Heart right ventricle (tissue), 16 donors: ENCODE data around the gene RAX. TPM values are rescaled to one million over a fixed set of nuclear protein-coding genes. Genes with fewer than 3 reads are reported as not detected.
A peak's percentile ranks its signal among the peaks of the same experiment; 100 is the strongest.

Source experiments
- ATAC-seq, 8 donors: fragments of 200-7000 bp; cut with Tn5 transposase; one replicate each; pipeline ENCODE4 v1.9.1; 2020; ENCODE audit warnings: mild to moderate bottlenecking in 8 of 8, moderate library complexity in 8 of 8, moderate number of reproducible peaks in 1 of 8
- DNase-seq, 2 donors: peaks; one replicate each; pipeline ENCODE4 v3.0.0-alpha.2; 2020
- H3K27ac ChIP-seq, 10 donors: fragments of 200-600 bp; sonication (generic) in 2 of 10; one replicate each; pipeline versions ENCODE4 v1.5.0 to v1.8.0; 2020 to 2022; ENCODE audit warnings: mild to moderate bottlenecking in 3 of 10
- H3K27me3 ChIP-seq, 7 donors: fragments of 200-600 bp; one replicate each; pipeline ENCODE4 v1.8.0; 2021 to 2022; ENCODE audit warnings: mild to moderate bottlenecking in 2 of 7
- H3K36me3 ChIP-seq, 9 donors: fragments of 200-600 bp; sonication (generic) in 1 of 9; one replicate each; pipeline versions ENCODE4 v1.5.0 to v1.8.0; 2020 to 2022; ENCODE audit warnings: mild to moderate bottlenecking in 2 of 9
- H3K4me1 ChIP-seq, 9 donors: fragments of 200-600 bp; sonication (generic) in 1 of 9; one replicate each; pipeline versions ENCODE4 v1.5.0 to v1.8.0; 2020 to 2022; ENCODE audit warnings: mild to moderate bottlenecking in 4 of 9
- H3K4me3 ChIP-seq, 10 donors: fragments of 200-600 bp; sonication (generic) in 2 of 10; one replicate each; pipeline versions ENCODE4 v1.5.0 to v1.8.0; 2020 to 2022; ENCODE audit warnings: mild to moderate bottlenecking in 7 of 10, moderate library complexity in 2 of 10
- H3K9me3 ChIP-seq, 11 donors: fragments of 200-600 bp in 10 of 11; sonication (generic) in 2 of 11; one replicate each; pipeline versions ENCODE4 v1.5.0 to v1.8.0; 2013 to 2022; ENCODE audit warnings: mild to moderate bottlenecking in 2 of 11, control low read depth in 1 of 11, moderate library complexity in 1 of 11
- CTCF ChIP-seq, 9 donors: fragments of 200-600 bp; sonication (generic) in 2 of 9; IDR thresholded peaks; one replicate each; pipeline versions ENCODE4 v1.5.0 to v1.8.0; 2021 to 2022; ENCODE audit warnings: antibody characterized with exemption in 9 of 9, mild to moderate bottlenecking in 5 of 9, moderate library complexity in 1 of 9
- WGBS, 2 donors: extraction: QIAGEN DNeasy Blood & Tissue Kit; methylation state at CpG; one replicate each; pipeline ENCODE4 v1.1.7; 2013; ENCODE audit warnings: inconsistent platforms in 1 of 2; 5-methylcytosine and 5-hydroxymethylcytosine counted together
- intact Hi-C, 10 donors: fragments of 100-400 bp; cut with DNase I; formaldehyde crosslinking; loops; one replicate each; pipeline versions ENCODE4 v1.11.1 to v1.14.2; 2022
- polyA plus RNA-seq, 2 donors: library from polyadenylated mRNA; stranded (reverse); fragments of 200-250 nt; gene quantifications; one replicate each; pipeline ENCODE4 v1.2.3, GENCODE V29; 2013
- total RNA-seq, 10 donors: library from RNA; stranded (reverse); fragmentation: NEBNext Ultra II Directional in 3 of 10; extraction: Animal tissue kit (Norgen Biotek cat#: 25700) in 3 of 10; gene quantifications; one replicate each; pipeline versions ENCODE4 v1.2.1 to v1.2.4, GENCODE V29; 2021 to 2023
- donor health status: Arrhythmogenic right ventricular cardiomyopathy.
- donor health status: ischemic (EF 13 %, LVEDD 7.1; RV severe dilation, severe dysfunction).
- donor health status: healthy with polysubstance abuse.
- donor health status: DM: no; HTN: yes; CAD: no.
- donor health status: DM: no; HTN: no; CAD: no.
- donor health status: ischemic (EF 25% LVEDD 6.9; RV normal size, moderate dysfunction).
- donor health status: ischemic (EF 25% LVEDD 5.7; RV mildly dilated, moderate dysfunction).
- donor health status: healthy.
- donor health status: DM: yes; HTN: yes; CAD: no.
- donor health status: Ischemic cardiomyopathy.
- donor health status: ischemic (EF 35%, LVEDD 5.7; RV mildly dilated, moderate dysfunction).
- donor health status: nonischemic (EF 11% LVEDD 7.7; RV severe dilation, severe dysfunction).
- donor health status: DM: yes; HTN: yes; CAD: no.
- donor health status: PGD.
- donor health status: ischemic (EF 29% LVEDD 5.4; RV normal size, mild dysfunction).
- donor health status: nonischemic (EF 23%, LVEDD 6.1; RV moderate dilation, normal function).

RAX gene
- total and polyA plus RNA-seq, 12 donors: not detected

GRCh38 chr18:59274533-59274928 is 1.3 kb upstream of the RAX start:
- no peak overlapping the region for H3K4me3 ChIP-seq

GRCh38 chr18:59273759-59274532 is 692 bp upstream of the RAX start:
- no peak for DNase-seq
- Histone ChIP-seq H3K36me3 (no peaks in the 10 kb centered on the region), H3K27ac (no peak overlapping the region), H3K4me3 (peak overlapping the region in 1 of 10 donors; percentile 28), H3K4me1 (peaks cover 3 to 29% (median 22%) of the 10 kb centered on the region in 9 donors), H3K27me3 (peaks cover under 1 to 100% (median 94%) of the 10 kb centered on the region in 7 donors), H3K9me3 (no peaks in the 10 kb centered on the region)
- no peak for TF ChIP-seq CTCF (IDR thresholded peaks at IDR 0.05)
- ATAC-seq: peak in 2 of 8 donors; percentile 27 to 46
- WGBS, 2 donors: 2% methylated on average over 47 to 48 of the region's 48 CpGs
- intact Hi-C loops: no loop called here

More at GRCh38 chr18:59274533-59274928, 1.3 kb upstream of the RAX start:
- Histone ChIP-seq H3K36me3 (no peaks in the 10 kb centered on the region), H3K27me3 (peaks cover 0 to 100% (median 96%) of the 10 kb centered on the region in 7 donors), H3K4me1 (peaks cover 3 to 27% (median 20%) of the 10 kb centered on the region in 9 donors), H3K27ac (no peak overlapping the region), H3K9me3 (no peaks in the 10 kb centered on the region)
- TF ChIP-seq CTCF (IDR thresholded peaks at IDR 0.05): no peak
- DNase-seq (no peak), ATAC-seq (no peak)
- intact Hi-C loops: no loop called here
- 8 to 9% methylated on average over 18 of the region's 18 CpGs for WGBS, 2 donors

GRCh38 chr18:59272221-59272888 is 899 bp downstream of the RAX start:
- Histone ChIP-seq H3K27ac (no peak overlapping the region), H3K4me3 (peak overlapping the region in 9 of 10 donors; percentile 4 to 43 (median 30)), H3K36me3 (no peaks in the 10 kb centered on the region), H3K4me1 (peaks cover 3 to 44% (median 35%) of the 10 kb centered on the region in 9 donors), H3K9me3 (no peaks in the 10 kb centered on the region), H3K27me3 (peaks cover 17 to 100% (median 98%) of the 10 kb centered on the region in 7 donors)
- 2 to 3% methylated on average over 52 of the region's 52 CpGs for WGBS, 2 donors
- TF ChIP-seq CTCF (IDR thresholded peaks at IDR 0.05): no peak
- DNase-seq (no peak), ATAC-seq (no peak)
- intact Hi-C loops: no loop called here

- H3K27me3 ChIP-seq: peaks cover 23 to 100% (median 98%) of the 10 kb centered on the region in 7 donors
- WGBS, 2 donors: 14 to 16% methylated on average over 14 of the region's 14 CpGs
- DNase-seq (no peak), ATAC-seq (no peak)
- no peaks in the 10 kb centered on the region for H3K36me3 ChIP-seq
- no peak overlapping the region for H3K4me3 ChIP-seq
- TF ChIP-seq CTCF (IDR thresholded peaks at IDR 0.05): no peak
- intact Hi-C loops: no loop called here
- peaks cover 3 to 44% (median 35%) of the 10 kb centered on the region in 9 donors for H3K4me1 ChIP-seq
- H3K27ac ChIP-seq: no peak overlapping the region
- H3K9me3 ChIP-seq: no peaks in the 10 kb centered on the region
Measured at GRCh38 chr18:59271606-59272220, 1.5 kb downstream of the RAX start.
